NCI-H748 (cell line): ENCODE data around the gene TXNRD1.
A peak's percentile ranks its signal among the peaks of the same experiment; 100 is the strongest.
"Not testable (repeated sequence)": the region's sequence is repeated elsewhere in the genome, so short reads cannot be mapped to it uniquely, and the experiment has no call there.

Experiments
- DNase-seq: peaks from one replicate; lab custom pipeline; 2025; ENCODE audit not compliant: unreplicated experiment; lab: John Stamatoyannopoulos, UW

TXNRD1 gene

GRCh38 chr12:104234926-104235499, 19.4 kb downstream of the TXNRD1 start:
- no peak for DNase-seq

- no peak for DNase-seq
Measured at GRCh38 chr12:104237930-104238329, 22.4 kb downstream of the TXNRD1 start.

- no peak for DNase-seq
Measured at GRCh38 chr12:104242546-104243206, 27.1 kb downstream of the TXNRD1 start.

- no peak for DNase-seq
Measured at GRCh38 chr12:104243551-104243950, 28.0 kb downstream of the TXNRD1 start.

- no peak for DNase-seq
Measured at GRCh38 chr12:104243971-104244370, 28.4 kb downstream of the TXNRD1 start.

- DNase-seq = no peak
Measured at GRCh38 chr12:104247698-104248097, 32.1 kb downstream of the TXNRD1 start.

- DNase-seq = no peak
Measured at GRCh38 chr12:104248444-104248843, 32.9 kb downstream of the TXNRD1 start.

- DNase-seq = no peak
Measured at GRCh38 chr12:104249017-104249416, 33.4 kb downstream of the TXNRD1 start.

- no peak for DNase-seq
Measured at GRCh38 chr12:104249898-104250297, 34.3 kb downstream of the TXNRD1 start.

- DNase-seq = no peak
Measured at GRCh38 chr12:104250366-104251125, 35.0 kb downstream of the TXNRD1 start.

- DNase-seq = no peak
Measured at GRCh38 chr12:104257913-104258472, 42.4 kb downstream of the TXNRD1 start.

GRCh38 chr12:104258476-104259067, 43.0 kb downstream of the TXNRD1 start:
- DNase-seq = no peak

- no peak for DNase-seq
Measured at GRCh38 chr12:104263026-104263425, 47.4 kb downstream of the TXNRD1 start.

GRCh38 chr12:104263580-104264358, 48.2 kb downstream of the TXNRD1 start:
- DNase-seq = peak; percentile 86

- DNase-seq = not testable (repeated sequence)
Measured at GRCh38 chr12:104265436-104265835, 49.9 kb downstream of the TXNRD1 start.

GRCh38 chr12:104272938-104273337, 57.4 kb downstream of the TXNRD1 start:
- DNase-seq = no peak

- no peak for DNase-seq
Measured at GRCh38 chr12:104273503-104273902, 57.9 kb downstream of the TXNRD1 start.

- DNase-seq = no peak
Measured at GRCh38 chr12:104274811-104275210, 59.2 kb downstream of the TXNRD1 start.

GRCh38 chr12:104275689-104276088, 60.1 kb downstream of the TXNRD1 start:
- peak; percentile 26 for DNase-seq

GRCh38 chr12:104276273-104277131, 60.9 kb downstream of the TXNRD1 start:
- DNase-seq = peak; percentile 54
